ENCODE measurements around the gene NPFFR1.

The NPFFR1 gene

DNA sequence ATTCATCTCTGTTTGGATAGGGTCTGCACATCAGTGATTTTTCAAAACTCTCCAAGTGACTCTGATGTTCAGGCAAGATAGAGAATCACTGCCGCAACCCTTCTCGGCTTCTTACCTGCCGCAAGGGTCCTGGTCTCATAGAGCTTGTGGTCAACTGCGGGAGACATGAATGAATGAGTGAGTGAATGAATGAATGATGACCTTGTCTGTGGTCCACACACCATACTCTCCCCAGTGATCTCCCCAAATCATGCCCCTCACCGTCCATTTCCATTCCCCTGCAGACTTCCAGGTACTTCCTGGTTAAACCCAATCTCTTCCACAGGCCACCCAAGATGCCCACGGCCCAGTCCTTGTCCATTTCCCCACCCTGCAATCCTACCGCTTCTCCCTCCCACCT lies 5.9 kb upstream of the NPFFR1 start:
- Histone ChIP-seq H3K27ac (no peak overlapping the region), H3K4me3 (no peak overlapping the region)
- TF ChIP-seq, protein P1, sequence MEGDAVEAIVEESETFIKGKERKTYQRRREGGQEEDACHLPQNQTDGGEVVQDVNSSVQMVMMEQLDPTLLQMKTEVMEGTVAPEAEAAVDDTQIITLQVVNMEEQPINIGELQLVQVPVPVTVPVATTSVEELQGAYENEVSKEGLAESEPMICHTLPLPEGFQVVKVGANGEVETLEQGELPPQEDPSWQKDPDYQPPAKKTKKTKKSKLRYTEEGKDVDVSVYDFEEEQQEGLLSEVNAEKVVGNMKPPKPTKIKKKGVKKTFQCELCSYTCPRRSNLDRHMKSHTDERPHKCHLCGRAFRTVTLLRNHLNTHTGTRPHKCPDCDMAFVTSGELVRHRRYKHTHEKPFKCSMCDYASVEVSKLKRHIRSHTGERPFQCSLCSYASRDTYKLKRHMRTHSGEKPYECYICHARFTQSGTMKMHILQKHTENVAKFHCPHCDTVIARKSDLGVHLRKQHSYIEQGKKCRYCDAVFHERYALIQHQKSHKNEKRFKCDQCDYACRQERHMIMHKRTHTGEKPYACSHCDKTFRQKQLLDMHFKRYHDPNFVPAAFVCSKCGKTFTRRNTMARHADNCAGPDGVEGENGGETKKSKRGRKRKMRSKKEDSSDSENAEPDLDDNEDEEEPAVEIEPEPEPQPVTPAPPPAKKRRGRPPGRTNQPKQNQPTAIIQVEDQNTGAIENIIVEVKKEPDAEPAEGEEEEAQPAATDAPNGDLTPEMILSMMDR (IDR thresholded peaks at IDR 0.05) = no peak
- no peak for DNase-seq (ENCODE audit: low spot score)

DNA sequence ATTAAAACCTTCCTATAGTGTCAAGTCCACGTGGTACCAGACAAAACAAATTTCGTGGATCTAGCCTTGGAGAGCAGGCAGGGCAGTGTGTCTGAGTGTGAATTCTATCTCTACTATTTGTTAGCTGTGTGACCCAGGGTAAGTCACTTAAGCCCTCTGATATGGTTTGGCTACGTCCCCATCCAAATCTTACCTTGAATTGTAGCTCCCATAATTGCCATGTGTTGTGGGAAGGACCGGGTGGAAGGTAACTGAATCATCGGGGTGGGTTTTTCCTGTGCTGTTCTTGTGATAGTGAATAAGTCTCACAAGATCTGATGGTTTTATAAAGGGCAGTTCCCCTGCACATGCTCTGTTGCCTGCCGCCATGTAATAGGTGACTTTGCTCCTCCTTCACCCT lies 2.8 kb upstream of the NPFFR1 start:
- TF ChIP-seq, protein P1 (IDR thresholded peaks at IDR 0.05) = no peak
- H3K27ac ChIP-seq = no peak overlapping the region
- DNase-seq (ENCODE audit: low spot score) = peak; percentile 7
- no peak overlapping the region for H3K4me3 ChIP-seq

GRCh38 chr10:70285476-70285831 lies 1.6 kb upstream of the NPFFR1 start:
- DNase-seq (ENCODE audit: low spot score) = no peak
- Histone ChIP-seq H3K27ac (no peak overlapping the region), H3K4me3 (no peak overlapping the region)
- TF ChIP-seq, protein P1 (IDR thresholded peaks at IDR 0.05) = no peak

DNA sequence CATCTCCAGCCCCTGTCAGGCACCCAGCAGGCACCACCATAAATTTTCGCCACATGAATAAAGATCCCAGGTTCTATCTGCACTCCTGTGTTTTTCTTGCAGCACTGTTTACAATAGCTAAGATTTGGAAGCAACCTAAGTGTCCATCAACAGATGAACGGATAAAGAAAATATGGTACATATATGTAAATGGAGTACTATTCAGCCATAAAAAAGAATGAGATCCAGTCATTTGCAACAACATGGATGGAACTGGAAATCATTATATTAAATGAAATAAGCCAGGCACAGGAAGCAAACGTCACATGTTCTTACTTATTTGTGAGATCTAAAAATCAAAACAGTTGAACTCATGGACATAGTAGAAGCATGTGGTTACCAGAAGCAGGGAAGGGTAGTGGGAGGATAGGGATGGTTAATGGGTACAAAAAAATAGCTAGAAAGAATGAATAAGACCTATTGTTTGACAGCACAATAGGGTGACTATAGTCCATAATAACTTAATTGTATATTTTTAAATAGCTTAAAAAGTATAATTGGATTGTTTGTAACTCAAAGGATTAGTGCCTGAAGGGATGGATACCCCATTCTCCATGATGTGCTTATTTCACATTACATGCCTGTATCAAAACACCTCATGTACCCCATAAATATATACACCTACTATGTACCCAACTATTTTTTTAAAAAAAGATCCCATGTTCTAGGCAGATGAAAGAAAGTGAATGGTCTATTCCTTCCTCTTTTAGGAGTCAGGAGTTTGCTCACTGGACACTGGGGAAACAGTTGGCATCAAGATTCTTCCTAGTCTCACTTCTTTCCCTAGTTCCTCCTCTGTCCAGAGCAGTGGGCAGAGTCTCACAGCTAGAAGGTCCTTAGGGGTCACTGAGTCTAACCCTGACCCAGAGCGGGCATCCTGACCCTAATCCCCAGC lies 1.0 kb upstream of the NPFFR1 start:
- Histone ChIP-seq H3K4me3 (no peak overlapping the region), H3K27ac (no peak overlapping the region)
- TF ChIP-seq, protein P1 (IDR thresholded peaks at IDR 0.05) = no peak
- no peak for DNase-seq (ENCODE audit: low spot score)

DNA sequence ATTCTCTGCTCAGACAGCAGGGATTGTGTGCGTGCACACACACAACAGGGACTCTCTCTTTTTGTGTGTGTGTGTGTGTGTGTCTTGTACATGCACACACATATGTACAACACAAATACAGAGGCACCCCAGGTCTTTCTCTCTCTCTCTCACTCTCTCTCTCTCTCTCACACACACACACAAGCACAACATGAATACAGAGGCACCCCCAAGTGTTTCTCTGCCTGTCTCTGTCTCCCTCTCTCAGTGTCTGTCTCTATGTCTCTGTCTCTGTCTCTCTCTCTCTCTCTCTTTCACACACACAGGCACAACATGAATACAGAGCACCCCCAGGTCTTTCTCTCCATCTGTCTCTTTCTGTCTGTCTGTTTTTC lies 746 bp downstream of the NPFFR1 start:
- H3K4me3 ChIP-seq = no peak overlapping the region
- DNase-seq (ENCODE audit: low spot score) = no peak
- TF ChIP-seq, protein P1 (IDR thresholded peaks at IDR 0.05) = no peak
- H3K27ac ChIP-seq = no peak overlapping the region

- TF ChIP-seq, protein P1 (IDR thresholded peaks at IDR 0.05) = no peak
- H3K27ac ChIP-seq = no peak overlapping the region
- DNase-seq (ENCODE audit: low spot score) = no peak
- H3K4me3 ChIP-seq = no peak overlapping the region
These were observed 2.2 kb downstream of the NPFFR1 start for GRCh38 chr10:70281609-70282008.

DNA sequence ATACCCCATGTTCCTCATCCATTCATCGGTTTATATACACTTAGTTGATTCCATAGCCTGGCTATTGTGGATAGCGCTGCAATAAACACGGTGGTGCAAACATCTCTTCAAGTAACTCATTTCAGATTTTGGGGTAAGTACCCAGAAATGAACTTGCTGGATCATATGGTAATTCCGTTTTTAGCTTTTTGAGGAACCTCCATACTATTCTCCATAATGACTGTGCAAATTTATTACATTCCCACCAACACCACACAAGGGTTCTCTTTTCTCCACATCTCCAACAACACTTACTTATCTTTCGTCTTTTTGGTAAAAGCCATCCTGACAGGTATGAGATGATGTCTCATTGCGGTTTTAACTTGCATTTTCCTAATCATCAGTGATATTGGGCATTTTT lies 3.7 kb downstream of the NPFFR1 start:
- no peak overlapping the region for H3K27ac ChIP-seq
- H3K4me3 ChIP-seq = no peak overlapping the region
- DNase-seq (ENCODE audit: low spot score) = no peak
- TF ChIP-seq, protein P1 (IDR thresholded peaks at IDR 0.05) = no peak

Measured in coronary artery (tissue), 2 donors.